NCI-H146 treated with DMSO at 0.1 percent for 48 hours (cell line): Measurements from ENCODE around the gene RPS6KB1.
"Not testable (repeated sequence)": the region's sequence is repeated elsewhere in the genome, so short reads cannot be mapped to it uniquely, and the experiment has no call there.

Source experiments
- DNase-seq: peaks from one replicate; lab custom pipeline; 2025; ENCODE audit not compliant: unreplicated experiment; lab: John Stamatoyannopoulos, UW

Gene RPS6KB1

DNA sequence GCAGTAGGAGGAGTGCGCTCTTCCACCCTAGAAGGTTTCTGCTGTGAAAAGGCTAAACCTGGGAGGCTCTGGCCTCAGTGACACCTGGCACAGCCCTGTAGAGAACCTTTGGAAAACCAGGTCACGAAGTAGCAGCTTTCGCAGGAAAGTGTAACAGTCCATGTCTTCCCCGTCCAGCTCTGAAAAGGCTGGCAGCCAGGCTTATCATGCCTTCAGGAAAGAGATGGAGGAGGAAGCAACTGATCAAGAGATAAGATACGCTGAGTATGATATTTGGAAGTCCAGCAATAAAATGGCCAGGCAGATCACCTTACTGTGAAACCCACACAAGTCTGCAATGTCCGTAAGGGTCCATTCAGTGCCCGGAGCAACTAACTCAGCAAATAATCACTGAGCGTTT, 22.4 kb upstream of the RPS6KB1 start:
- no peak for DNase-seq

DNA sequence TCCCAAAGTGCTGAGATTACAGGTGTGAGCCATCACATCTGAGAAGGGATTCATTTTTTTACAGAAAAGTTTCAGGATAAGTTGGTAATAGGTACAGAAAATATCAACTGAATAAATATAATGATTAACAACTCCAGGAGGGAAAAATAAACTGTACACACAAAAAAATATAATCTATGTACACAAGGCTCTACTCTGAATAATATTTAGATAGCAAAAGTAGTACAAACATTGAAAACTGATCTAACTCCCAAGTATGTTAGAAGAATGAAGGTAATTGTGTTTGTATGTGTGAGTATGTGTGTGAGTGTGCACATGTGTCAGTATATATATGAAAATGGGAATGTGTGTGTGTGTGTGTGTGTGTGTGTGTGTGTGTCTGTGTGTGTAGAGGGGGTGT, 20.6 kb upstream of the RPS6KB1 start:
- no peak for DNase-seq

DNA sequence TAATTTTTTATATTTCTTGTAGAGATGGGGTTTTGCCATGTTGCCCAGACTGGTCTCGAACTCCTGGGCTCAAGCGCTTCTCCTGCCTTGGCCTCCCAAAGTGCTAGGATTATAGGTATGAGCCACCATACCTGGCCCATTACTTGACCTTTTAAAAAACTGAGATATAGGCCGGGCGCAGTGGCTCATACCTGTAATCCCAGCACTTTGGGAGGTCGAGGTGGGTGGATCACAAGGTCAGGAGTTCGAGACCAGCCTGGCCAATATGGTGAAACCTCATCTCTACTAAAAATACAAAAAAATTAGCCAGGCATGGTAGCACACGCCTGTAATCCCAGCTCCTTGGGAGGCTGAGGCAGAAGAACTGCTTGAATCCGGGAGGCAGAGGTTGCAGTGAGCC, 19.5 kb upstream of the RPS6KB1 start:
- DNase-seq = not testable (repeated sequence)

DNA sequence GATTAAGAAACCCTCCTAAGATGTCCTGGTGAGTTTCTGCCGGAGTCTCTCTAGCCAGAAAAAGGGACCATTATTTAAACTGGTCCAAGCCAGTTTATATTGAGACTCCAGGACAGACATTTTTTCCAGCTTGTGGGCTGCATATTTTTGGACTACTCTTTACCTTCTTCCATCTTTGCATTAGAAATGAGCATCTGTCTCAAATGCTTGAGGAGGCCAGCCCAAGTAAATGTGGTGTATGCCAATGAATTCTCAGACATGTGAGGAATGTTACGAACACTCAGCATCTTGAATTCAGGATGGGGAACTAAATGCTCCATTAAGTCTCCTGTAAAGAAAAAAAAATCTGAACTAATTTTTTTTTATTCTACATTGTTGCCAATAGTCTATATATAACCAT, 18.5 kb upstream of the RPS6KB1 start:
- no peak for DNase-seq

DNA sequence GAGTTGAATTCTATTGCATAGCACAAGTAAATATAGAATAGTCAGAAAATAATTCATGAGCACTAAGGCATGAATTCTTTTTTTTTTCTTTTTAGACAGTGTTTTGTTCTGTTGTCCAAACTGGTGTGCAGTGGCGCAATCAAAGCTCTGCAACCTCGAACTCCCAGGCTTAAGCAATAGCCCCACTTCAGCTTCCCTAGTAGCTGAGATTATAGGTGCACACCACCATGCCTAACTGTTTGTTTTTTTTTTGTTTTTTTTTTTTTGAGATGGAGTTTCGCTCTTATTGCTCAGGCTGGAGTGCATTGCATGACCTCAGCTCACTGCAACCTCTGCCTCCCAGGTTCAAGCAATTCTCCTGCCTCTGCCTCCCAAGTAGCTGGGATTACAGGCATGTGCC, 16.8 kb upstream of the RPS6KB1 start:
- DNase-seq = no peak

DNA sequence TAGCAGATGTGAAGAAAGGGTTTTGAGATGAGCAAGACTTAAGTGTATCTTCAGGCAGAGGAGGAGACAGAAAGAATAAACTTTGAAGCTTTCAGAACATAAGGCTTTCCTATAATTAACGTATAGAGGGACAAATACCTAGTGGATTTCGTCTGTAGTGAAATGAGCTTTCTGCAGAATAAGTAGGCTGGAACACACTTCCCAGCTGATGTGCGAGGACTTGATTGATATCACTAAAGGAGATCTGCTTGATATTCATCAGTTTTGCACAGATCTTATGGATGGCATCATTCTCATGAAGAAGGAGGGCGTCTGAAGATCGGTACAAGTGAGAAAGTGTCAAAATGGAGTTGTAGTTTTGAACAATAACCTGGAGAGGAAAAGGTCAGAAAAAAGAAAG, 15.0 kb upstream of the RPS6KB1 start:
- DNase-seq = no peak

DNA sequence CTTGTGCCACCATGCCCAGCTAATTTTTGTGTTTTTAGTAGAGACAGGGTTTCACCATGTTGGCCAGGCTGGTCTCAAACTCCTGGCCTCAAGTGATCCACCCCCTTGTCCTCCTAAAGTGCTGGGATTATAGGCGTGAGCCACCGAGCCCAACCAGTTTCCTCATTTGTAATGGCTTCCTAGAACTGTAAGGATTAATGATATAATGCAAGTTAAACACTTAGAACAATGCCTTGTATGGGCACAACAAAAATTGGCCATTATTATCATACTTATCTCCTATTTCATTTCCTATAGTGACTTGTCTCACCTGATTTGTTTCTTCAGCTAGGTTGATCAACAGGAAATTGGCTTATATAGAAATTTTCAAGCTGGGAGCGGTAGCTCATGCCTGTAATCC, 14.3 kb upstream of the RPS6KB1 start:
- no peak for DNase-seq

DNA sequence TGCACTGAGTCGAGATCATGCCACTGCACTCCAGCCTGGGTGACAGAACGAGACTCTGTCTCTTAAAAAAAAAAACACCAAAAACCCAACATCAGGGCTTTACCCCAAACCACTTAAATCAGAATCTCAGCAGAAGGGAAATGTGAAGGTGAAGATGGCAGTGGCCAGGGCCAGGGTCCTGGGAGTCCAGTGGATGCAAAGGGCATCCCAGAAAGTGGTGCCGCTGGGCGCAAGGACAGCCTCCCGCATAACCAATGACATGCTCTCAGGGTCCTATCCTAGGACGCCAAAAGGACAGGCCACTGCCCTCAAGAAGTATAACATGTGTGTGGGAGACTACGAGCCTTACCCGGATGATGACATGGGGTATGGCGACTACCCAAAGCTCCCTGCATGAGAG, 8.1 kb upstream of the RPS6KB1 start:
- no peak for DNase-seq

DNA sequence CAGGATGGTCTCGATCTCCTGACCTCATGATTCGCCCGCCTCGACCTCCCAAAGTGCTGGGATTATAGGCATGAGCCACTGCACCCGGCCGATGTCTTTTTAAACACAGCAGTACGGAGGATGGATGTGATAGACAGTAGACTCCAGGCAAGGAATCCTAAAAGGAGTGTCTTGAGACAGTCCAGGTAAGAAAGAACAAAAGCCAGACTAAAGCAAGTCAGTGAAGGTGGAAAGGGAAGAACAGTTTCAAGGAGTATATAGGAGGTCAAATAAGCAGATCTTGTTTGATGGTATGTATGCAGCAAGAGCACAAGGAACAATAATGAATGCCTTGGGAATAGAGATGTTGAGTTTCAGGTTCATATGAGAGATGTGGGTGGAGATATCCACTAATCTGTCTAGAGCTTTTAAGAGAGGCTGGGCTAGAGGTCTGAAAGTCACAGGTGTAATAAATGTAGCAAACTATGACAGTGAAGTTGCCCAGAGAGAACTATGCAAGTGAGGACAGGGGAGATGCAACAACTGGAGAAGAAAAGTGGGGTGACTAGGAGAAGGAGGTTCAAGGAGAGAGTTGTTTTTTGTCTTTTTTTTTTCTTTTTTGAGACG, 4.7 kb upstream of the RPS6KB1 start:
- no peak for DNase-seq

DNA sequence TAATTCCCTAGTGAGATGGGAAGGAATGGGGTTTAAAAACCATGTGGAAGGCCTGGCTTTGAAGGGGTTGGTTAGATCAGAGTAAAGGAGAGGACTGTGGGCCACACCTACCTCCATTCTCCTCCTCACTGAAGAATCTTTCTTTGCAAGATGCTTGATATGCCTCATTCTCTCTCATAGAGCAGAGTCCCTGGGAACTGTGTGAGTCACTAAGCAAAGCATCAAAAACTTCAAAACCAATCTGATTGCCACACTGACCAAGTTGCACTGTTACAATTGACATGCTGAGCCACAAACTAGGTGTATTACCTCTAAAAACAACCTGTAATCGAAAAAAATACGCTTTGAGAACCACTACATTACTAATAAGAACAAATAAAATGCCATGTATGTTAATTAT, 2.2 kb upstream of the RPS6KB1 start:
- no peak for DNase-seq

DNA sequence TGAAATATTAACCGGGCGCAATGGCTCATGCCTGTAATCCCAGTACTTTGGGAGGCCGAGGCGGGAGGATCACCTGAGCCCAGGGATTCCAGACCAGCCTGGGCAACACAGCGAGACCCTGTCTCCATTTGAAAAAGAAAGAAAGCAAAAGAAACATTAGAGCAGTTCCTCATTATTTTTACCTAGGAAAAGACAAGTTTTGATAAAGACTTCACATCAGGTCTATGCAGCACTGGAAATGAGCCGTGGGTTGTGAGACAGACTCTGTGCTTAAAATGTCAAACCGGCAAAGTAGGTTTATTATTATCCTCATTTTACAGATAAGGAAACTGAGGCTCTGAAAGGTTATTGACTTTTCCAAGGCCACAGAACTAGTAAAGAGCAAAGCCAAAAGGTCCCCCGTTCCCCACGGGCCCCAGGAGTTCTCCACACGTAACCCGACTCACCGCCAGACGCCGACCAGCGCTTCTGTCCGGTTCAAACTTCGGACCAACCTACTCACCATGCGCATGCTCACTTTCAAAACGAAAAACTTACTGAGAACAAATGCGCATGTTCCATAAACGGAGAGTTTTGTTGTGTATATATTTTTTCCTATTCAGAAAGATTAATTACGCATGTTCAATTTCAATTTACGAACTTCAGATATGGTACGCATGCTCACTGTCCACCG, 534 bp upstream of the RPS6KB1 start:
- DNase-seq = no peak

DNA sequence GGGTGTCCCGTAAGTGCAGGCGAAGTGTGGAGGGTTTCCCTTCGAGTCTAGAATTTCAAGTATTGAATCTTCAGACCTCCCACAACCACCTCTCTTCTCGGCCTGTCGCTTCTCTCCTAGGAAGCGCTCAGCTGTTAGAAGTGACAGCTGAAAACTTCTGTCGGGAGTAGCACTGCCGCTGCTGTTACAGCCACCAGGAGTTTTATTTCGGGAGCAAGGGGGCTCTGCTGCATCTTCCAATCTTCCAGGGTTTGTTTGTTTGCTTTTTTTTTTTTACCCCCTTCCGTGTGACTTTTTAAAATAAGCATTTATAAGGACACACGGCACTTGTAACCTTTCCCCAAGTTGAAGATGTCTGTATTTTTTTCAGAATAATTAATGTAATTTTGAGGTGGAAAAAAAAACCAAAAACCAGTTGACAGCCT, 767 bp downstream of the RPS6KB1 start:
- no peak for DNase-seq

DNA sequence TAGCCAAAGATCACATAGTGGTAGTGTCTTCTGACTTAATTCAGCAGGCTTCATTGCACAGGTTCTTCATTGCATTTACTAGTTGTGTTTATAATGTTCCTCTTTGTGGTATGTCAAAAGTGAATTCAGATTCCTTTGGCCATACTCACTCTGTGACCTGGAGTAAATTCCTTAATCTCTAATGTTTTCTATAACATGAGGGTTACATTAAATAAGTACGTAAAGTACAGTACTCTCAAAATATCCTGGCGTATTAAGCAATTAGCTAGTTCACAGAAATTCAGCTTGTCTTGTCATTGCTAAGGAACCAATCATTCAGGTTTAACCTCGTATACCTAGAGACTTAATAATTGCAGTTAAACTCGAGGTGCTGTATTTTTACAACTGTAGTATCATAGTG, 4.2 kb downstream of the RPS6KB1 start:
- no peak for DNase-seq

DNA sequence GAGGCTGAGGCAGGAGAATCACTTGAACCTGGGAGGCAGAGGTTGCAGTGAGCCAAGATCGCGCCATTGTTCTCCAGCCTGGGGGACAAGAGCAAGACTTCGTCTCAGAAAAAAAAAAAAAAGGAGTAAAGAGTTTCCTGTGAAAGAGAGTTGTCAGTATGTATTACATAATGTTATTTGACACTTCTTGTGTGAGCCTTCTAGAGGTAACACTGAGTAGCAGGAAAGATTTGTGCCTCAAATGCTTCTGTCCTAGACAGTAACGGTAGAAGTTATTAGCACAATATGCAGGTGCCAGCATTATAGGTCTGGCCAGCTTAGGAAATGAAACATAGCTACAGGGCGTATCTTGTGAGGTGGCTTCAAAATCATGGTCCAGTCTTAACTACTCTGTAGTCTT, 6.2 kb downstream of the RPS6KB1 start:
- DNase-seq = no peak

DNA sequence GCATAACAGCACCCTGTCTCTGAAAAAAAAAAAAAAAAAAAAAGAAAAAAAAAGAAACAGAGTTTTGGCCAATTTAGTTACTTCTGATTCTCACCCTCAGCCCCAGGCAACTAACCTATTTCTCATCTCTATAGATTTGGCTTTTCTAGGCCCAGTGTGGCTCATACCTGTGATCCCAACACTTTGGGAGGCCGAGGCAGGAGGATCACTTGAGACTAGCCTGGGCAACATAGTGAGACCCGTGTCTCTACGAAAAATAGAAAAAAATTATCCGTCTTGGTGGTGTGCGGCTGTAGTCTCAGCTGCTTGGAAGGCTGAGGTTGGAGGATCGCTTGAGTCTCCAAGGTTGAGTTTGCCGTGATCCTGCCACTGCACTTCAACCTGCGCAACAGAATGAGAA, 8.7 kb downstream of the RPS6KB1 start:
- DNase-seq = no peak

DNA sequence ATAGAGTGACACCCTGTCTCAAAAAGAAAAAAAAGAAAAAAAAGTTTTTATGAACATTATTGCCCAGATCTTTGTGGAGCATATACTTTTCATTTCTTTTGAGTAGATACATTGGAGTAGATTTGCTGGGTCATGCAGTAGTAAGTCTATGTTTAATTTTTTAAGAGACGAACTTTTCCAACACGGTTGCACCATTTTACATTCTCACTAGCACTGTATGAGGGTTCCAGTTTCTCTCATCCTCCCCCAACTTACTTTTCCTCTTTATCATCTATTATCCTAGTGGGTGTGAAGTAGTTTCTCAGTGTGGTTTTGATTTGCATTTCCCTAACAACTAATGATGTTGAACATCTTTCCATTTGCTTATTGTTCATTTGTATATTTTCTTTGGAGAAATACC, 10.5 kb downstream of the RPS6KB1 start:
- DNase-seq = no peak

DNA sequence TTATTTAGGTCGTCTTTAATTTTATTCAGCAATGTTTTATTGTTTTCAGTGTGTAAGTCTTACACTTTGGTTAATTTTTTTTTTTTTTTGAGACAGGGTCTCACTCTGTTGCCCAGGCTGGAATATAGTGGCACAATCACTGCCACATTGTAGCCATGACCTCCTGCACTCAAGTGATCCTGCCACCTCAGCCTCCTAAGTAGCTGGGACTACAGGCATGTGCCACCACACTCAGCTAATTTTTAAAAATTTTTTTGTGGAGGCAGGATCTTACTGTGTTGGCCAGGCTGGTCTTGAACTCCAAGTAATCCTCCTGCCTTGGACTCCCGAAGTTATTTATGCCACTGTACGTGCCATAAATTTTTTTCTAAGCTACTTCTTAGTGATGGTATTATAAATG, 14.5 kb downstream of the RPS6KB1 start:
- no peak for DNase-seq

DNA sequence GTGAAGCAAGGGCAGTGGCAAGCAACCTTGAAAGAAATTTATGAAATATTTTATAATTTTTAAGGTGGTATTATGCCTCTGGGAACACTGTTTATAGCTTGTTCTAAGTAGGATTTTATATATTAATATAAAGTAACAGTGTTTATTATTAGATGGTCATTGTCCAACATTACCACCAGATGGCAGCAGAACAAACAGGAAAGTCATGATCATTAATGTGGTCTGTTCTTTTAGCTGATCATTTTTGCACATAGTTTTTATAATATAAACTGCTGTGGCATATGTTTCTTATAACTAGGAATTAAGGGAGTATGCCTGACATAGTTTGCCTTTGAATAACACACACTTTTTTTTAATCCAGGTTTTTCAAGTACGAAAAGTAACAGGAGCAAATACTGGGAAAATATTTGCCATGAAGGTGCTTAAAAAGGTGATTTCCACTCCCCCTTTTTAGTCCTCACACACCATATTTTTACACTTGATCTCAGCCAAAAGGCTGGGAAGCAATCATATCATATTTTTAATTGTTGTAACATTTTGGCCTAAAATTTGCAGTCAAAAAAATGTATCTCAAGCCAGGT, 21.4 kb downstream of the RPS6KB1 start:
- peak; percentile 18 for DNase-seq

DNA sequence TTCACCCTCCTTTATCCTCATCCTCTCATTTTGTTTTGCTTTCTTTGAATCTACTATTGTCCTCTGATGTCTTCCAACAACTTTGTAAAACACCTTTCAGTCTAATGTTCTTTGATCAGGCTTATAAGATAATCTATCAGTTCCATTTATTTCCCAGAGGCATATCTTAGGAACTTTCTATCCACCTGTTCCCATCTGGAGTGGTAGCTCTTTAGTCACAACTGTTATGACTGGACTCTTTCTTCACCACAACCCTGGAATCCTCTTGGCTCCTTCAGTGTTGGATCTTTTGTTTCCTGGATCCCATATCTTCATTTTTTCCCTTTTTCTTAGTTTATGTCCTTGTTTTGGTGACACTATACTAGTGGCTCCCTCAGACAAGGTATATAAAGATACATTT, 23.5 kb downstream of the RPS6KB1 start:
- no peak for DNase-seq

DNA sequence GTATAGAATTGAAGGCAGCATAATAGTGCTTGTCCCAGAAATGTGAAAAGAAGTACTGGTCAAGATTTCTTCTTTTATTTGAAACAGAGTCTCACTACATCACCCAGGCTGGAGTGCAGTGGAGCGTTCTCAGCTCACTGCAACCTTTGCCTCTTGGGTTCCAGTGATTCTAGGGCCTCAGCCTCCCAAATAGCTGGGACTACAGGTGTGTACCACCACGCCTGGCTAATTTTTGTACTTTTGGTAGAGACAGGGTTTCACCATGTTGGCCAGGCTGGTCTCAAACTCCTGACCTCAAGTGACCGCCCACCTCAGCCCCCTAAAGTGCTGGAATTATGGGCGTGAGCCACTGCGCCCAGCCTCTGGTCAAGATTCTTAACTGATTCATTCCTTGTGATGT, 27.7 kb downstream of the RPS6KB1 start:
- DNase-seq = not testable (repeated sequence)

DNA sequence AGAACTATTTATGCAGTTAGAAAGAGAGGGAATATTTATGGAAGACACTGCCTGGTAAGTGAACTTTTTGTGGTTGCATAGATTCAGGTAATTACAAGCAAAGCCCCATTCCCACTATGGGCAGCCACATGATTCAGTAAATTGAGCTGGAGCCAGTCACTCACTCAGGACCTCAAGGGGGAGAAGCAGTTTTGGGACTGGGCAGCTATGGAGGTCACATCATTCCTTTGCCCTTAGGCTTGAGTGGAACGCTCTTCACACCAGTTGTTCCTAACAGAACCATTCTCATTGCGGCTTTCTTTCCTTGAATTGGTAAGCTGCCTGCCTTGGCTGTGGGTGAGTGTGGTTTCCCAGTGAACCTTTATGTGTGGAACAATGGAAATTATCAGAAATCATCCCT, 37.2 kb downstream of the RPS6KB1 start:
- not testable (repeated sequence) for DNase-seq

DNA sequence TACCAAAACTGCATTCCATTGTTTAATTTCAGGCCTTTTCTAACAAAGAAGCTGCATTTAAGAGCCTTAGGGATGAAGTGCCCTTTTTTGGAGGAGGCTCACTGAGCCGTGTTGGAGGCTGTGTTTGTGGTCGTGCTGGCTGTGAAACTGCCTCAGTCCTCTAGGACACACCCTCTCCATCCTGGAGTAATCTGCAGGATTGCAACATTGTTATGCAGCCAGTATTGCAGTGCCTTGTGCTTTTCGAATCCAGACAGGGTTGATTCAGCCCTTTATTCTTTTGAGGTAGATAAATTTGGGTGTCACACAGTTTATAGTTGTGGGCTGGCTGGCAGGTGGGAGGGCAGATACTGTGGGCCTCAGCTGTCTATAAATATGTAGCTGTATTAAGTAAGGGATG, 37.8 kb downstream of the RPS6KB1 start:
- DNase-seq = not testable (repeated sequence)

DNA sequence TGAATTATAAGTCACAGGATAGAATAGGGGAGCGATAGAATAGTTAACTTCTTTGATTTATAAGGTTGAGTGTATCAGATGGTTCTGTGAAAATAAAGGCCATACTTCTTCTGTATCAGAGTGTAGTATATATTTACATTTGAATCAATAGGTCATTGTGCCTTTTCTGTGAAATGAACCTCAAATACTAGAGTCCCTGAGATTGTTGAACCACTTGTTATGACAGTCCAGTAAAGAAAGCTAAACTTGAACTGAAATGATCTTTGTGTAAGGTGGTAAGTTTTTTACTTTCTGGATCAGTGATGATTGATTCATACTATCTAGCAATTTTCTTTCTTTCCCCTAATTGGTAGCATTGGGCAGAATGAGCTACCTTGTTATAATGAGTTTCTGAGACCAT, 40.4 kb downstream of the RPS6KB1 start:
- not testable (repeated sequence) for DNase-seq
